Fibroblast of upper back skin (primary cell): ENCODE data around the gene TAF1D.
"Not testable (repeated sequence)": the region's sequence is repeated elsewhere in the genome, so short reads cannot be mapped to it uniquely, and the experiment has no call there.

Experiments
- DNase-seq: peaks from one replicate; pipeline ENCODE4 v3.0.0-alpha.2; 2013

Gene TAF1D

GRCh38 chr11:93746101-93746500 lies 4.8 kb upstream of the TAF1D start:
- DNase-seq, result no peak

DNA sequence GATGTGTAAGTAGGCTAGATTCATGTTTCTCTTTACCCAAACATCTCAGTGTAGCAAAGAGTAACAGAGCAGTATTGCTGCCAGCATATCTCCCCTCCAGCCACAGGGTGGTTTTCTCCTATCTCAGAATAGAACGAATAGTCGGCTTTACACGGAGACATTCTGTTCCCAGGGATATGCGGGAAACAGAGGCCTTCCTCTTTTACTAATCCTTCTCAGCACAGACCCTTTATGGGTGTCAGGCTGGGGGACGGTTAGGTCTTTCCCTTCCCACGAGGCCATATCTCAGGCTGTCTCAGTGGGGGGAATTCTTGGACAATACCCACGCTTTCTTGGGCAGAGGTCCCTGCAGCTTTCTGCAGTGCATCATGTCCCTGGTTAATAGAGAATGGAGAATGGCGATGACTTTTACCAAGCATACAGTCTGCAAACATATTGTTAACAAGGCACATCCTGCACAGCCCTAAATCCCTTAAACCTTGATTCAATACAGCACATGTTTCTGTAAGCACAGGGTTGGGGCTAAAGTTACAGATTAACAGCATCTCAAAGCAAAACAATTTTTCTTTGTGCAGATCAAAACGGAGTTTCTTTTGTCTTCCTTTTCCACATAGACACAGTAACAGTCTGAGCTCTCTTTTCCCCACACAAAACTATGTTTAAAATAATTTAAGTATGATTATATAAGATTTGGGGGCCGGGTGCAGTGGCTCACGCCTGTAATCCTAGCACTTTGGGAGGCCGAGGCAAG lies 3.9 kb upstream of the TAF1D start:
- not testable (repeated sequence) for DNase-seq

DNA sequence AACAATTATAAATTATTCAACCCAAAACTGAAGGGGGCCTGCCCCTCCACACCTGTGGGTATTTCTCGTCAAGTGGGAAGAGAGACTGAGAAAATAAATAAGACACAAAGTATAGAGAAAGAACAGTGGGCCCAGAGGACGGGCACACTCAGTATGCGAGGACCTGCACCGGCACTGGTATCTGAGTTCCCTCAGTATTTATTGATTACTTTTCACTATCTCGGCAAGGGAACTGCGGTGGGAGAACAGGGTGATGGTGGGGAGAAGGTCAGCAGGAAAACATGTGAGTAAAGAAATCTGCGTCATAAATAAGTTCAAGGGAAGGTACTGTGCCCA lies 3.3 kb upstream of the TAF1D start:
- no peak for DNase-seq

GRCh38 chr11:93743291-93743690 lies 2.0 kb upstream of the TAF1D start:
- DNase-seq, result no peak

DNA sequence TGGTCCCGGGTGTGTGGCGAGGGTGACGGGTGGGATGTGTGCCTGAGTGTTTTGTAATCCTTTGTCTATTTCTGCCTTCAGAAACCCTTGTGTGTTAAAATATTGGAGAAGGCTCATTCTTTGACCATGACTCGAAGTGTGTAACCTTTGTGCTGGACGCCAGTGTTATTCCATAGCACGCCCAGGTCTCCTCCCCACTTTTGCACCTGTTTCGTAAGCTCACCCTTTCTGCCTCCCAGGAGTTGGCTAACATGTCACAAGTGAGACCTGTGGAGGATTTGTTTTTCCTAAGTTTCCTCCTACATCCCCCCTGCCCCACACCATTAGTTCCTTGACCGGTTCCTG lies 559 bp upstream of the TAF1D start:
- no peak for DNase-seq

- DNase-seq, result peak; percentile 60
Observed at GRCh38 chr11:93740730-93741093, 583 bp downstream of the TAF1D start.

GRCh38 chr11:93740031-93740729 lies 1.1 kb downstream of the TAF1D start:
- peak; percentile 70 for DNase-seq

- no peak for DNase-seq
Observed at GRCh38 chr11:93738647-93739081, 2.6 kb downstream of the TAF1D start.

GRCh38 chr11:93737904-93738612 lies 3.2 kb downstream of the TAF1D start:
- DNase-seq, result no peak

DNA sequence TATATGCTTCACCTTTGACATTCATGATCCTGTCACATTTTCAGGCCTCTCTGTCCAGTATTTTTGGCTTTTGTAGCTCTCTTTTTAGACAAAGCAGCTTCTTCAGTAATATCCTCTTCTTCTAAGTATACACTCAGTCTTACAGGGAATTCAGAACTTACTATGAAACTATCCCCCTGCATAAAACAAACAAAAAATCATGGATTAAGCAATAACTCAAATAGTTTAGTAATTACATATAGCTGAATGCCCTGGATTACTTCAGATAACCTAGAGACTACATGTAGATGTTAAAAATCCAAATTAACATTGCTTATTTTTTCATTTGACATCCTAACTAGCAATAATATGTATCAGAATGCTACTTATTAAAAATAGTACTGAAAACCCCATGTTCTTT lies 5.2 kb downstream of the TAF1D start:
- no peak for DNase-seq

GRCh38 chr11:93735627-93736026 lies 5.7 kb downstream of the TAF1D start:
- DNase-seq, result no peak

- no peak for DNase-seq
Observed at GRCh38 chr11:93734427-93735222, 6.7 kb downstream of the TAF1D start.

DNA sequence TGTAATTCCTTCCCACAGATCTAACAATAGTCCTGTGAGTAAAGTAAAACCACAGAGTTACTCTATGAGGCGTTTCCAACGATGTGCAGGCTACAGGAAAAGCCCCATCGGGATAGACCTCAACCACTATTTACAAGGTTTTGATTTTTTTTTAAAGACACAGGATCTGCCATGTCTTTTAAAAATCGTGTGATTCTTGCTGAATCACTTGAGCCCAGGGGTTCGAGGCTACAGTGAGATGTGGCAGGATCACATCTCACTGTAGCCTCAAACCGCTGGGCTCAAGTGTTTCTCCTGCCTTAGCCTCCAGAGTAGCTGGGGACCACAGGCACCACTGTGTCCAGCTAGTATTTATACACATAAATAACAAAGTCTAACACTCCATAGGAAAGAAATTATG lies 7.8 kb downstream of the TAF1D start:
- DNase-seq, result no peak

DNA sequence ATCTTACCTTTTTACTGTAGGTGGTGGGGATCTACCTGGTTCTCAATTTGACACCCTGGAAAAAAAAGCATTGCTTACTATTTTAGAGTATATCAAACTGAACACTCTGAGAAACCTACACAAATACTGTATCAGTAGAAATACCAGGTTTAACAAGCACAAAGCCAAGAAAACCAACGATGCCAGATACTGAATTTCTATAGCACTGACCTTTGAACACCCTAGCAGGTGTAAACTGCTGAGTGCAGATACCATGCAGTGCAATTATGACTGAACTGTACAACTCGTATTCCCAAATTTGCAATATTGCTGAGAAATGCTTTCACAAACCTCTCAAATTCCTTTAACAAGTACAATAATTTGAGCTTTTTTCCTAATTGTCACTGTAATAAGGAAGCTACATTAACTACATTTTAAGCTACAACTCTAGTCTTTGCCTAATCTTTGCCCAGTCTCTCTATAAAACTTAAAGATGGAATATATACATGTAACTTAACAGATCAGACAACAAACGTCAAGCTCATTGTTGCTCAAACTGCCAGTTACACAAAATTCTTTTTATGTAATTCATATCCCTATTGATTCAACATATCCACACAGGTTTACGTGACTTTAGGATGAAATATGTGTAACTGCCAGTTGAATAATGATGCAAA lies 8.9 kb downstream of the TAF1D start:
- DNase-seq, result no peak

- DNase-seq, result no peak
Observed at GRCh38 chr11:93730108-93731107, 10.9 kb downstream of the TAF1D start.

GRCh38 chr11:93729129-93729616 lies 12.1 kb downstream of the TAF1D start:
- no peak for DNase-seq

DNA sequence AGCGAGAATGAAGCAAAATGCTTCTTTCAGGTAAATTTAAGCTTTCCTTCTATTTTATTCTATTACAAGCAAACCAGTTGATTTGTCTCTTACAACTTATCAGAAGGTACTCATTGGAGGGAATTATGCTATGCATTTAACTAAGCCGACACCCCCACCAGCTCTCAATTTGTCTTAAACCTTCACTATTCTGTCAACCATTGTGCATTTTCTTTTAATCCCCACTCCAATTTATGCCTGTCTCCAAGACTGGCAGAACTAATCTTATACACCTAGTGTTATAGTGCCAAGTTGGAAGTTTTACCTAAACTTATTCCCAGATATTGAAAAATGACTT lies 12.5 kb downstream of the TAF1D start:
- no peak for DNase-seq

GRCh38 chr11:93727985-93728791 lies 13.1 kb downstream of the TAF1D start:
- DNase-seq, result peak; percentile 21

GRCh38 chr11:93724089-93724488 lies 17.2 kb downstream of the TAF1D start:
- no peak for DNase-seq

DNA sequence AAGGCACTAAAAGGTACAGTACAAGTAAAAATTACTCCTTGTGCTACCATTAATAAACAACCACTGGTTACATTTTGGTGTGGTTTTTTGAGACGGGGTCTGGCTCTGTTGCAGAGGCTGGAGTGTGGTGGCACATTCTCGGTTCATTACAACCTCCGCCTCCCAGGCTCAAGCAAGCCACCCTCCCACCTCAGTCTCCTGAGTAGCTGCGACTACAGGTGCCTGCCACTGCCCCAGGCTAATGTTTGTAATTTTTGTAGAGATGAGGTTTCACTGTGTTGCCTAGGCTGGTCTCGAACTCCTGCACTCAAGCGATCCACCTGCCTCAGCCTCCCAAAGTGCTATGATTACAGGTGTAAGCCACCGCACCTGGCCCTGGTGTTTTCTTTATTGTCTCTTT lies 20.8 kb downstream of the TAF1D start:
- DNase-seq, result no peak

DNA sequence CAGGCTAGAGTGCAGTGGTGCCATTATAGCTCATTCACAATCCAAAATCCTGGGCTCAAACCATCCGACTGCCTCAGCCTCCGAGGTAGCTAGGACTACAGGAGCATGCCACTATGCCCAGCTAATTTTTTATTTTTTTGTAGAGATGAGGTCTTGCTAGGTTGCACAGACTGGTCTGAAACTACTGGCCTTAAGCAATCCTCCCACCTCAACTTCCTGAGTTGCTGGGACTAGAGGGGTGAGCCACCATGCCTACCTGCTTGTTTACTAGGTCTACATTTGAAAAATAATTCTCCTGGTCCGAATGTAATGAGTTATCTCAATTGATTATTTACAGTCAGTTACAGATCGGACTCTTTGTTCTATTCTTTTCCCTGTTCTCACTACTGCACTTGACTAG lies 22.0 kb downstream of the TAF1D start:
- DNase-seq, result no peak
